ENCODE data around the gene IGFL4. TPM values are rescaled to one million over a fixed set of nuclear protein-coding genes. Genes with fewer than 3 reads are reported as not detected.

Gene IGFL4
- total RNA-seq, 4 donors from 2014 or later = not detected

- H3K4me3 ChIP-seq = no peak overlapping the region
- no peak for DNase-seq
- H3K27me3 ChIP-seq = no peaks in the 10 kb centered on the region
- H3K4me1 ChIP-seq = peaks cover 0 to 20% (median 0%) of the 10 kb centered on the region in 4 donors
- no peak overlapping the region for H3K27ac ChIP-seq
- no peaks in the 10 kb centered on the region for H3K9me3 ChIP-seq
- TF ChIP-seq CTCF (IDR thresholded peaks at IDR 0.05) (no peak), POLR2A (IDR thresholded peaks at IDR 0.05) (no peak)
- no peaks in the 10 kb centered on the region for H3K36me3 ChIP-seq
Measured at GRCh38 chr19:46042252-46042883, 1.6 kb upstream of the IGFL4 start.

- Histone ChIP-seq H3K27ac (no peak overlapping the region), H3K4me1 (peaks cover 0 to 20% (median 0%) of the 10 kb centered on the region in 4 donors), H3K36me3 (no peaks in the 10 kb centered on the region), H3K4me3 (no peak overlapping the region), H3K27me3 (no peaks in the 10 kb centered on the region), H3K9me3 (no peaks in the 10 kb centered on the region)
- no peak for DNase-seq
- TF ChIP-seq POLR2A (IDR thresholded peaks at IDR 0.05) = no peak
- no peak for TF ChIP-seq CTCF (IDR thresholded peaks at IDR 0.05)
Measured at GRCh38 chr19:46040125-46040524, 677 bp downstream of the IGFL4 start.

- no peaks in the 10 kb centered on the region for H3K27me3 ChIP-seq
- TF ChIP-seq POLR2A (IDR thresholded peaks at IDR 0.05) (no peak), CTCF (IDR thresholded peaks at IDR 0.05) (no peak)
Measured at GRCh38 chr19:46036744-46037128, 4.1 kb downstream of the IGFL4 start.

GRCh38 chr19:46035986-46036743, 4.6 kb downstream of the IGFL4 start:
- H3K9me3 ChIP-seq = no peaks in the 10 kb centered on the region
- H3K27me3 ChIP-seq = no peaks in the 10 kb centered on the region
- peaks cover 0 to 12% (median 0%) of the 10 kb centered on the region in 4 donors for H3K4me1 ChIP-seq
- no peak overlapping the region for H3K4me3 ChIP-seq
- TF ChIP-seq CTCF (IDR thresholded peaks at IDR 0.05) (no peak), POLR2A (IDR thresholded peaks at IDR 0.05) (no peak)
- no peak for DNase-seq
- H3K36me3 ChIP-seq = no peaks in the 10 kb centered on the region
- H3K27ac ChIP-seq = no peak overlapping the region

More at GRCh38 chr19:46036744-46037128, 4.1 kb downstream of the IGFL4 start:
- no peak overlapping the region for H3K27ac ChIP-seq
- no peaks in the 10 kb centered on the region for H3K36me3 ChIP-seq
- peaks cover 0 to 13% (median 0%) of the 10 kb centered on the region in 4 donors for H3K4me1 ChIP-seq
- DNase-seq = no peak
- no peak overlapping the region for H3K4me3 ChIP-seq
- no peaks in the 10 kb centered on the region for H3K9me3 ChIP-seq

- no peak for DNase-seq
- H3K9me3 ChIP-seq = no peaks in the 10 kb centered on the region
- H3K27me3 ChIP-seq = no peaks in the 10 kb centered on the region
- H3K36me3 ChIP-seq = no peaks in the 10 kb centered on the region
- H3K27ac ChIP-seq = no peak overlapping the region
- H3K4me3 ChIP-seq = no peak overlapping the region
- peaks cover 0 to 5% (median 0%) of the 10 kb centered on the region in 4 donors for H3K4me1 ChIP-seq
- TF ChIP-seq POLR2A (IDR thresholded peaks at IDR 0.05) (no peak), CTCF (IDR thresholded peaks at IDR 0.05) (no peak)
Measured at GRCh38 chr19:46035546-46035945, 5.3 kb downstream of the IGFL4 start.
